ENCODE measurements around the gene MTHFD1L.

MTHFD1L gene

DNA sequence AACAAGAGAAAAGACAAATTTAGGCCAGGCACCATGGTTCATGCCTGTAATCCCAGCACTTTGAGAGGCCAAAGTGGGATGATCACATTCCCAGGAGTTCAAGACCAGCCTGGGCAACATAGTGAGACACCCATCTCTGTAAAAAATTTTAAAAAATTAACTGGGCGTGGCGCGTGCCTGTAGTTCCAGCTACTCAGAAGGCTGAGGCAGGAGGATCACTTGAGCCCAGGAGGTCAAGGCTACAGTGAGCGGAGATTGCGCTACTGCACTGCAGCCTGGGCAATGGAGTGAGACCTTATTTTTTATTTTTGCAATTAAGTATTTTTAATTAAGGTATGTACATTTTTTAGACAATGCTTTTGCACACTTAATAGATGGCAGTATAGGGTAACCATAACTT lies 3.3 kb downstream of the MTHFD1L start:
- no peak overlapping the region for H3K27ac ChIP-seq
- TF ChIP-seq, protein P1, sequence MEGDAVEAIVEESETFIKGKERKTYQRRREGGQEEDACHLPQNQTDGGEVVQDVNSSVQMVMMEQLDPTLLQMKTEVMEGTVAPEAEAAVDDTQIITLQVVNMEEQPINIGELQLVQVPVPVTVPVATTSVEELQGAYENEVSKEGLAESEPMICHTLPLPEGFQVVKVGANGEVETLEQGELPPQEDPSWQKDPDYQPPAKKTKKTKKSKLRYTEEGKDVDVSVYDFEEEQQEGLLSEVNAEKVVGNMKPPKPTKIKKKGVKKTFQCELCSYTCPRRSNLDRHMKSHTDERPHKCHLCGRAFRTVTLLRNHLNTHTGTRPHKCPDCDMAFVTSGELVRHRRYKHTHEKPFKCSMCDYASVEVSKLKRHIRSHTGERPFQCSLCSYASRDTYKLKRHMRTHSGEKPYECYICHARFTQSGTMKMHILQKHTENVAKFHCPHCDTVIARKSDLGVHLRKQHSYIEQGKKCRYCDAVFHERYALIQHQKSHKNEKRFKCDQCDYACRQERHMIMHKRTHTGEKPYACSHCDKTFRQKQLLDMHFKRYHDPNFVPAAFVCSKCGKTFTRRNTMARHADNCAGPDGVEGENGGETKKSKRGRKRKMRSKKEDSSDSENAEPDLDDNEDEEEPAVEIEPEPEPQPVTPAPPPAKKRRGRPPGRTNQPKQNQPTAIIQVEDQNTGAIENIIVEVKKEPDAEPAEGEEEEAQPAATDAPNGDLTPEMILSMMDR (conservative IDR thresholded peaks at IDR 0.05) = no peak

DNA sequence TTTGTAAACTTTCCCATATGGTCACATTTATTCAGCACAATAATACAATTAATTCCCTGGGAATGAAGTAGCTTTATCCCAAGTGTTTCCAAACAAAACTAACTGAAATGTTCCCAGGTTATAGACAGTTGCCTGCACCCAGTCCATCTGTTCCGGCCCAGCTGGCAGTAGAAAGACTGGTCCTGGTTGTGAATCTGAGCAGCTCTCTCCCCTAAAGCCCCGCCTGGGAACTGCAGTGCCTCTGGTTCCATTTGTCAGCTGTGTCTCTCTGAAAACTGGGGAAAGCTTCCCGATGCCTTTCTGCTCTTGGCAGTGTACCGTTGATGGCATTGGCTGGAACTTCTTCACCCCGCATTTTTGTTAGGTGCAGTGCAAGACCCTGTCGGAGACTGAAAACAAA lies 8.7 kb downstream of the MTHFD1L start:
- H3K27ac ChIP-seq = no peak overlapping the region; the same call in 1 of the 2 replicates

DNA sequence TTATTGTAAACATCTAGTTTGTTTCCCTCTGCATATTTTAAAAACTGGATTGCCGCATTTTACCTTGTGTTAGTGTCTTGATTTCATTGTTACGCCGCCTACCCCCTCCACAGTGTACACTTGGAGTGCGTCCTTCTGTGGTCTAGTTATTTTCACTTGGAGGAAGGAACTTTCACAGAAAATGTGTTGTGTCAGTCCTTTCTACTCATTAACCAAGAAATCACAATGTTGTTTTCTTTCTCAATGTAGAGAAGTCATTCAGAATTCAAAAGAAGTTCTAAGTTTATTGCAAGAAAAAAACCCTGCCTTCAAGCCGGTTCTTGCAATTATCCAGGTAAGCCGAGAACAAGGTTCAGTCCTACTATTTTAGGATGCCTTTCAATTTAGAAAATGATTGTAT lies 10.3 kb downstream of the MTHFD1L start:
- H3K27ac ChIP-seq = peak overlapping the region; percentile 62

More for the DNA sequence above, 8.7 kb downstream of the MTHFD1L start:
- TF ChIP-seq, protein P1 (conservative IDR thresholded peaks at IDR 0.05) = no peak

DNA sequence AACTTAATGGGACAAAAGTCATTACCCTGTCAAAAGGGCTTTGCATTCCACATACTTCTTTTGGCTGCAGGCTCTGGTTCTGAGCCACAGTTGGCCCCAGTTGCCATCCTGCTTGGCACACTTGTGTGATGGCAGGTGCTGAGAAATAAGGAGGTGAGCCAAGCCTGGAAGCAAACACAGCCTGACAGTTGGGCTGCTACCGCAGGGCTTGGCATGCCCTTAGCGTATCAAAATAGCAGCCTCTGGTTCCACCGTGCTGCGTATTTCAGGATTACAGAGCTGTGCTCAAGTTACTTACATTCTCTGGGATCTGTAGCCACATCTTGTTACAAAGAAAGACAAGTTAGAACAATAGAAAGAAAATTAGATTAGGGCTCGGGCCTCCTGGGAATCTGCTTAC lies 11.1 kb downstream of the MTHFD1L start:
- H3K27ac ChIP-seq = peak overlapping the region; percentile 62
- TF ChIP-seq, protein P1 (conservative IDR thresholded peaks at IDR 0.05) = peak; percentile 28

More for the DNA sequence above, 10.3 kb downstream of the MTHFD1L start:
- TF ChIP-seq, protein P1 (conservative IDR thresholded peaks at IDR 0.05) = no peak

DNA sequence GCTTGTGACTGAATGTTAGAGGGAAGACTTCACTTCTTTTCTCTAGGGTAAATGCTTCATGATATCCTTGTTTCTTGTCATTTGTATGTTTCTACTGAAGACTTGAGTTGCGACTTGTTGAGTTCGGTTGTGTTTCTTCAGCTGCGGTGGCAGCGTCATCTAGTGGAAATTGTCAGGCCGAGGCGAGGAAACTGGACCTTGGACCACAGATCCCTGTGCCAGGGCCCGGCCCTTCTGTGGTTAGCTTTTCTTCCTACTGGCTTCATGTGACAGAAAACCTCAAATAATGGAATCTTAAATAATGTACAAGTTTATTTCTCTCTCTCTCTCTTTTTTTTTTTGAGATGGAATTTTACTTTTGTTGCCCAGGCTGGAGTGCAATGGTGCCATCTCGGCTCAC lies 12.4 kb downstream of the MTHFD1L start:
- TF ChIP-seq, protein P1 (conservative IDR thresholded peaks at IDR 0.05) = no peak
- peak overlapping the region; percentile 62; the same call in 1 of the 2 replicates for H3K27ac ChIP-seq

DNA sequence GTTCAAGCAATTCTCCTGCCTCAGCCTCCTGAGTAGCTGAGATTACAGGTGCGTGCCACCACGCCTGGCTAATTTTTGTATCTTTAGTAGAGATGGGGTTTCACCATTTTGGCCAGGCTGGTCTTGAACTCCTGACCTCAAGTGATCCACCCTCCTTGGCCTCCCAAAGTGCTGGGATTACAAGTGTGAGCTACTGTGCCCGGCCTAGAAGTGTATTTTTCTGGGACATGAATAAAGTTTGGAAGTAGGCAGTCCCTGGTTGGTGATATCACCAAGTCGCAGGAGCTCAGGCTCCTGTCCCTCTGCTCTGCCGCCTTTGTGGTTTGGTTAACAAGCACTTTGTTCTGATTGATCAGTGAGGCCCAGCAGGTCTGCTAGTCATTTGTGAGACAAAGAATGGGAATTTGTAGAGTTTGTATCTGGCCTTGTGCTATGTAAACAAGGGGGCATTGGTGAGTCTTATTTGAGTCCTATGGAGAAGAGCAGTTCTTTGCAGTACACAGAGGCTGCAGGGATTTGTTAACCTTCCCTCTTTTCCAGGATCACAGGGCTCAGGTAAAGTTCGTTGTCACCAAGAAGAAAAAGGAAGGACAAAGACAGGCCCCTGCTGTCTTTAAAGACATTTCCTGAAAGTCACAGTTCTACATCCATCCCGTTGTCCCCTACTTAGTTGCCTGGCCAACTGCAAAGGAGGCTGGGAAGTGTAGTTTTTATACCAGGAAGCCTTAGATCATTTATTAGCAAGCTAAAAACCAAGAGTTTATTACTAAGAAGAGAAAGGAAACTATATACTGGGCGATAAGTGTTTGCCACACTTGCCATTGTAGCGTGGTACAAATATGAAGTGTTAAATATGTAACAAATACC lies 13.1 kb downstream of the MTHFD1L start:
- peak overlapping the region; percentile 7; the same call in 1 of the 2 replicates for H3K27ac ChIP-seq
- TF ChIP-seq, protein P1 (conservative IDR thresholded peaks at IDR 0.05) = no peak

DNA sequence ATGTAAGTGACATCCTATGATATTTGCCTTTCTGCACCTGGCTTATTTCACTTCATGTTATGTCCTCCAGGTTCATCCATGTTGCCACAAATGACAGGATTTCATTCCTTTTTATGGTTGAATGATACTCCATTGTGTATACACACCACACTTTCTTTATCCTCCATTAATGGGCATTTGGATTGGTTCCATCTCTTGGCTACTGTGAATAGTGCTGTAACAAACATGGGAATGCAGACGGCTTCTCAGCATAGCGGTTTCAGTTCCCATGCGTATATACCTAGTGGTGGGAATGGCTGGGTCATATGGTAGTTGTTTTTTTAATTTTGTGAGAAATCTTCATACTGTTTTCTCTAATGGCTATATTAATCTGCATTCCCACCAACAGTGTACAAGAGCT lies 14.8 kb downstream of the MTHFD1L start:
- TF ChIP-seq, protein P1 (conservative IDR thresholded peaks at IDR 0.05) = no peak
- peak overlapping the region; percentile 85 for H3K27ac ChIP-seq
